Gastroesophageal sphincter (tissue), 4 donors: ENCODE measurements around the gene LSM8. TPM values are rescaled to one million over a fixed set of nuclear protein-coding genes. Genes with fewer than 3 reads are reported as not detected.

Experiments used
- ATAC-seq: fragments of 150-250 bp; one replicate; pipeline ENCODE4 v1.9.1; 2016; ENCODE audit warnings: mild to moderate bottlenecking, moderate library complexity
- H3K27ac ChIP-seq, 4 donors: fragments of 200-600 bp; sonication (generic) in 3 of 4; 1 replicate in 3 of 4; 2 replicates in 1 of 4; pipeline ENCODE4 v1.5.1; 2016 to 2019
- H3K27me3 ChIP-seq: fragments of 200-600 bp; sonication (generic); one replicate; pipeline ENCODE4 v1.5.1; 2019
- H3K36me3 ChIP-seq, 2 donors: fragments of 200-600 bp; sonication (generic); one replicate each; pipeline ENCODE4 v1.5.1; 2019; ENCODE audit warnings: control low read depth in 1 of 2
- H3K4me1 ChIP-seq, 3 donors: fragments of 200-600 bp; sonication (generic); 1 replicate in 2 of 3; 2 replicates in 1 of 3; pipeline ENCODE4 v1.5.1; 2016 to 2019; ENCODE audit warnings: control low read depth in 2 of 3
- H3K4me3 ChIP-seq, 2 donors: fragments of 200-600 bp; sonication (generic); one replicate each; pipeline ENCODE4 v1.5.1; 2019; ENCODE audit warnings: mild to moderate bottlenecking in 1 of 2, moderate library complexity in 1 of 2
- H3K9me3 ChIP-seq, 3 donors: fragments of 200-600 bp; sonication (generic); one replicate each; pipeline ENCODE4 v1.5.1; 2017 to 2019; ENCODE audit warnings: control low read depth in 2 of 3
- EP300 ChIP-seq: sonication (generic); formaldehyde crosslinking; IDR thresholded peaks from one replicate; pipeline ENCODE4 v1.6.1; 2017; ENCODE audit warnings: antibody characterized with exemption, mild to moderate bottlenecking
- POLR2A ChIP-seq, 2 donors: fragments of 450-650 bp; IDR thresholded peaks; one replicate each; pipeline ENCODE4 v1.6.1; 2017; ENCODE audit warnings: antibody characterized with exemption in 2 of 2, mild to moderate bottlenecking in 2 of 2, moderate library complexity in 1 of 2
- POLR2AphosphoS5 ChIP-seq: sonication (generic); formaldehyde crosslinking; IDR thresholded peaks from one replicate; pipeline ENCODE4 v1.6.1; 2017; ENCODE audit warnings: antibody characterized with exemption
- WGBS, 2 donors: methylation state at CpG; one replicate each; pipeline ENCODE4 v1.1.5; 2018; ENCODE audit warnings: low coverage in 1 of 2; 5-methylcytosine and 5-hydroxymethylcytosine counted together
- total RNA-seq, 4 donors: library from RNA; depleted of rRNA; stranded (reverse); fragments of >200 nt; gene quantifications; one replicate each; pipeline ENCODE4 v1.1.0, GENCODE V29; 2016
- TF ChIP-seq, protein P1 (sequence below), 4 experiments: fragments of 200-600 bp in 2 of 4; fragments of 450-650 bp in 2 of 4; sonication (generic) in 1 of 4; IDR thresholded peaks; one replicate each; pipeline ENCODE4 v1.5.1; 2017 to 2019; ENCODE audit warnings: antibody characterized with exemption in 4 of 4, mild to moderate bottlenecking in 2 of 4, moderate library complexity in 2 of 4

Gene LSM8
- total RNA-seq, 4 donors from 2014 or later, result 18.6 to 38.6 (median 28.9) TPM

- H3K4me3 ChIP-seq, result no peak overlapping the region
- no peaks in the 10 kb centered on the region for H3K27me3 ChIP-seq
- ATAC-seq, result no peak
- H3K27ac ChIP-seq, result no peak overlapping the region
- H3K9me3 ChIP-seq, result no peaks in the 10 kb centered on the region
- no peak for TF ChIP-seq POLR2A (IDR thresholded peaks at IDR 0.05)
- TF ChIP-seq, protein P1, sequence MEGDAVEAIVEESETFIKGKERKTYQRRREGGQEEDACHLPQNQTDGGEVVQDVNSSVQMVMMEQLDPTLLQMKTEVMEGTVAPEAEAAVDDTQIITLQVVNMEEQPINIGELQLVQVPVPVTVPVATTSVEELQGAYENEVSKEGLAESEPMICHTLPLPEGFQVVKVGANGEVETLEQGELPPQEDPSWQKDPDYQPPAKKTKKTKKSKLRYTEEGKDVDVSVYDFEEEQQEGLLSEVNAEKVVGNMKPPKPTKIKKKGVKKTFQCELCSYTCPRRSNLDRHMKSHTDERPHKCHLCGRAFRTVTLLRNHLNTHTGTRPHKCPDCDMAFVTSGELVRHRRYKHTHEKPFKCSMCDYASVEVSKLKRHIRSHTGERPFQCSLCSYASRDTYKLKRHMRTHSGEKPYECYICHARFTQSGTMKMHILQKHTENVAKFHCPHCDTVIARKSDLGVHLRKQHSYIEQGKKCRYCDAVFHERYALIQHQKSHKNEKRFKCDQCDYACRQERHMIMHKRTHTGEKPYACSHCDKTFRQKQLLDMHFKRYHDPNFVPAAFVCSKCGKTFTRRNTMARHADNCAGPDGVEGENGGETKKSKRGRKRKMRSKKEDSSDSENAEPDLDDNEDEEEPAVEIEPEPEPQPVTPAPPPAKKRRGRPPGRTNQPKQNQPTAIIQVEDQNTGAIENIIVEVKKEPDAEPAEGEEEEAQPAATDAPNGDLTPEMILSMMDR (IDR thresholded peaks at IDR 0.05), result no peak
- no peak for TF ChIP-seq EP300
- TF ChIP-seq POLR2AphosphoS5, result no peak
- WGBS, 2 donors, result 63 to 78% methylated on average over 6 to 8 of the region's 8 CpGs
- peaks cover 0 to 7% (median 0%) of the 10 kb centered on the region in 3 donors for H3K4me1 ChIP-seq
- H3K36me3 ChIP-seq, result no peaks in the 10 kb centered on the region
These were observed 34.6 kb downstream of the LSM8 start for GRCh38 chr7:118218413-118219156.

DNA sequence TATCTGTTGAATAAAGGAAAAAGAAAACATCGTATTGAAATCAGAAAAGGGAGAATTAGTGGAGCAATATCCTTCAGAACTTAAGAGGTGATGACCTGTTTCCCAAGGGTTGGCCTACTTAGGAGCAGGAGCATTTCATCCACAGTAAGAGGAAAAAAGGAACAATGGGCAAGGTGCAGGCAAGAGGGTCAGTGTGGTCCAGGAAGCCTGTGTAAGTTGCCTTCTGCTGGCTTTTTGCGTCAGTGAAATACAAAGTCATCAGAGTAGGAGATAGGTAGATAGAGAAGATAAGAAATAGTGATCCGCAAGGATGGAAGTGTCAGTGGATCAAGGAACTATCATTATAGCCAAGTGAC lies 35.2 kb downstream of the LSM8 start:
- Histone ChIP-seq H3K9me3 (no peaks in the 10 kb centered on the region), H3K4me3 (no peak overlapping the region), H3K36me3 (no peaks in the 10 kb centered on the region), H3K27ac (no peak overlapping the region), H3K4me1 (peaks cover 0 to 2% (median 0%) of the 10 kb centered on the region in 3 donors), H3K27me3 (no peaks in the 10 kb centered on the region)
- ATAC-seq, result no peak
- TF ChIP-seq, protein P1 (IDR thresholded peaks at IDR 0.05), result no peak
- TF ChIP-seq POLR2AphosphoS5, result no peak
- TF ChIP-seq EP300, result no peak
- no peak for TF ChIP-seq POLR2A (IDR thresholded peaks at IDR 0.05)
- 90 to 98% methylated on average over 2 to 3 of the region's 3 CpGs for WGBS, 2 donors

- no peaks in the 10 kb centered on the region for H3K9me3 ChIP-seq
- H3K4me1 ChIP-seq, result no peaks in the 10 kb centered on the region
- no peak for TF ChIP-seq POLR2A (IDR thresholded peaks at IDR 0.05)
- TF ChIP-seq, protein P1 (IDR thresholded peaks at IDR 0.05), result no peak
- no peak for TF ChIP-seq POLR2AphosphoS5
- TF ChIP-seq EP300, result no peak
- no peak overlapping the region for H3K27ac ChIP-seq
- H3K36me3 ChIP-seq, result no peaks in the 10 kb centered on the region
- WGBS, 2 donors, result 10 to 80% methylated on average over 1 to 2 of the region's 3 CpGs
- H3K27me3 ChIP-seq, result no peaks in the 10 kb centered on the region
- ATAC-seq, result no peak
- H3K4me3 ChIP-seq, result no peak overlapping the region
These were observed 36.6 kb downstream of the LSM8 start for GRCh38 chr7:118220583-118220982.

DNA sequence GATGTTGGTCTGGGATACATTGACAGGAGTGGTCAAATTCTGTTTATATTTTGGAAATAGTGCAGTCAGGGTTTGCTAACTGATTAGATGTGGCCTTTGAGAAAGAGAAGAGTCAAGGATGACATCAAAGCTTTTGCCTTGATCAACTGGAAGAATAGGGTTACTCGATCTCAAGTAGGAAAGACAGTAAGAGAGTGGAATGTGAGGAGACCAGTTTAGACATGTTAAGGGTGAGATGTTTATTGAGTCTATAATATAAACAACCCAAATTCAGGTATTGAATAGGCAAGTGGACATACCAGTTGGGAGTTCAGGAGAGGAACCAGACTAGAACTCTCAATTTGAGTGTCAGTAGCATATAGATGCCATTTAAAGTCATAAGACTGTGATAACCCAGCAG lies 38.6 kb downstream of the LSM8 start:
- Histone ChIP-seq H3K9me3 (no peaks in the 10 kb centered on the region), H3K36me3 (no peaks in the 10 kb centered on the region), H3K4me1 (no peaks in the 10 kb centered on the region), H3K27ac (no peak overlapping the region), H3K27me3 (no peaks in the 10 kb centered on the region), H3K4me3 (no peak overlapping the region)
- ATAC-seq, result no peak
- TF ChIP-seq EP300 (no peak), POLR2A (IDR thresholded peaks at IDR 0.05) (no peak), POLR2AphosphoS5 (no peak)
- TF ChIP-seq, protein P1 (IDR thresholded peaks at IDR 0.05), result no peak
- 86 to 89% methylated on average over 1 of the region's 1 CpG for WGBS, 2 donors

- ATAC-seq, result no peak
These were observed 40.6 kb downstream of the LSM8 start, which contains the start of gene ANKRD7 for GRCh38 chr7:118224521-118224920. TSS of gene ANKRD7 (plus strand) at chr7:118224704. CDS start at chr7:118224831, 127 bp downstream.

More at GRCh38 chr7:118224521-118224920, 40.6 kb downstream of the LSM8 start, which contains the start of gene ANKRD7:
- no peaks in the 10 kb centered on the region for H3K27me3 ChIP-seq
- no peaks in the 10 kb centered on the region for H3K9me3 ChIP-seq
- no peak within 1 kb of the TSS for H3K27ac ChIP-seq
- H3K4me1 ChIP-seq, result no peaks in the 10 kb centered on the region
- H3K36me3 ChIP-seq, result no peaks in the 10 kb centered on the region
- H3K4me3 ChIP-seq, result no peak within 1 kb of the TSS
- 84% methylated on average over 10 of the region's 18 CpGs; no CpG with 5 or more reads in 1 of the 2 donors for WGBS, 2 donors
- TF ChIP-seq EP300 (no peak), POLR2A (IDR thresholded peaks at IDR 0.05) (no peak), POLR2AphosphoS5 (no peak)
- TF ChIP-seq, protein P1 (IDR thresholded peaks at IDR 0.05), result no peak
